IPS DF 19.7 (cell line): Measurements from ENCODE around the gene CDK11B.
"Not testable (repeated sequence)": the region's sequence is repeated elsewhere in the genome, so short reads cannot be mapped to it uniquely, and the experiment has no call there.

Source experiments
- DNase-seq: peaks from one replicate; pipeline ENCODE4 v3.0.0-alpha.2; 2013; ENCODE audit warnings: low read depth, low spot score

CDK11B gene

DNA sequence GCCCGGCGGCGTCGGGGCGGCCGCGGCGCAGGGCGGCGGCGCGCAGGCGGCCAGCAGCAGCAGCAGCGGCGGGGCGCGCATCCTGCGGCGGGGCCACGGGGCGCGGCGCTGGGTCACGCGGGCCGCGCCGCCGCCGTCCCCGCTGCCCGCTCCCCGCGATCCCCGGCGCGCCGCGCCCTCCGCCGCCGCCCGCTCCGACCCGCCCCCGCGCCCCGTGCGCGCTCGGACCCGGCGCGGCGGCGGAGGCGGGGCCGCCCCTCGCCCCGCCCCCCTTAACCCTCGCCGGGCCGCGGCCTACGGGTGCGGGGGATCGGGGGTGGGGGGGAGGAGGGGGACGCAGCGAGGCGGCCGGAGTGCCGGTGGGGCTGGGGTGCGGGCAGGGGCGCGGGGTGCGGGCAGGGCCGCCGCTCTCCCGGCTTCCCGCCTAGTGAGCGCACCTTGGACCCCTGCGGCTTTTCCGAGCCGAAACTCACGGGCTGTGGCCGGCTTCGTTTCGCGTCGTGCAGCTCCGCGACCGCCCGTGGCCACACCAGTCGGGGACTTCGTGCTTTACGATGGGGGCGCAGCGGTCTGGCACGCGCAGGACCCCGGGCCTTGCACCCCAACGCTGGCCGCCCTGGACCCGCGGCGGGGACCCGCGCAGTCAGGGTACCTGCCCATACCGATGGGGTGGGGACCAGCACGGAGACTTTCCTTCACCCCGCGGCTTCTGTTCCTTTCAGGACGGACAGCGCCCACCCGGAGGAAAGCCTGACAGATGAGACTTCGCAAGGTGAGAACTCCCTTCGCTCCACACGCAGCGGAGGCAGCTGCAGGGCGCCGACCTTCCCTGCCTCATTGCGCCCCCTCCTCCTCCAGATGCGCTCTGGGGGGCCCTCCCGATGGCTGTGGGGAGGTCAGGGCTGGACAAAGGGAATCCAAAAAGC lies 58.6 kb downstream of the CDK11B start, which contains the start of gene FNDC10:
FNDC10 (minus strand) TSS at position 201 of the 926 bp plus-strand sequence; CDS start at position 81, 120 bp downstream.
- DNase-seq = no peak

DNA sequence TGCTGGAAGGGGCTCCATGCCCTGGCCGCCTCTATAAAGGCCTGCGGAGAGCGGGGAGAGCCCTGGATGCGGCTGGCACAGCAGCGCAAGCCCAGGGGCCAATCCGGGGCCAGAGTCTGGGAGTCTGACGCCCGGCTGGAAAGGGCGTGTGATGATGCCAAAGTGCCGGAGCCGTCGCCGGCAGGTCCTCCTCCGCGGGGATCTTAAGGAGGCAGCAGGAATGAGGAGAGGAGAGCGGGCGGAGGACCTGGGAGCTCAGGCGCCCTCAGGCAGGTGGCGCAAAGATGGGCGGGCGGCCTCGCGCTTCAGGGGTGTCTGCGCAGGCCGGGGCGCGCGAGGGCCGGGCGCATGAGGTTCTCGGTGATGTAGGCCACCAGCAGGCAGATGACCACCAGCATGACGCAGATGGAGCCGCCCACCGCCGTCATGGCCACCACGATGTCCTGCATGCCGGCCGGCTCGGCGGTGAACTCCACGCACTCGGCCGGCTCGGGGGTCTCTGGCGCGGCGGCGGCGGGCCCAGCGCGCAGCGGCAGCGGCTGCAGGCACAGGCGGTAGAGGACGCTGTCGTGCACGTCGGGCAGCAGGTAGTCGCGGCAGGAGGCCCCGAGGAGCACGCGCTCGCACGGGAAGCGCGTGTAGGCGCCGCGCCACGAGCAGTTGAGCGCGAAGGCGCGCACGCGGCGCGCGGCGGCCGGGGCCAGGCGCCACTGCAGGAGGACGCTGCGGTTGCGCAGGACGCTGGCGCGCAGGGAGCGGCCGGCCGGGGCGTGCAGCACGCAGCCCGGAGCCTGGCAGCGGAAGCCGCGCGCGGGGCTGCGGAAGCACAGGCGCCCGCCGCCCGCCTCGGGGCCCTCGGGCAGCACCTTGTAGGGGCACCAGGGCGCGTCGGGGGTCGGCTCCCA lies 59.5 kb downstream of the CDK11B start:
- DNase-seq = no peak

DNA sequence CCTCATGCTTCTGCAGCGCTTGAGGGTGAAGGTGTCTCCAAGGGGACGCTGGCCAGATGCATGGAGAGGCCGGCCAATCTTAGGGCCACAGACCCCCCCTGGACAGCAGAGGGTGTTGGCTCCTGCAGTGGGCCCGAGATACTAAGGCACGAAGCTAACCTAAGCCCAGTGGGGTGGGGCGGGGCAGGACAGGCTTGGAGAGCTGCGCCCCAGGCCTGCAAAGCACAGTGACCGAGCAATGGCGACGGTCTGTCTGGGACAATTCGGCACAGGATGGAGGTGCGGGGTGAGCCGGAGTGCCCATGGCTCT lies 60.1 kb downstream of the CDK11B start:
- DNase-seq = no peak

DNA sequence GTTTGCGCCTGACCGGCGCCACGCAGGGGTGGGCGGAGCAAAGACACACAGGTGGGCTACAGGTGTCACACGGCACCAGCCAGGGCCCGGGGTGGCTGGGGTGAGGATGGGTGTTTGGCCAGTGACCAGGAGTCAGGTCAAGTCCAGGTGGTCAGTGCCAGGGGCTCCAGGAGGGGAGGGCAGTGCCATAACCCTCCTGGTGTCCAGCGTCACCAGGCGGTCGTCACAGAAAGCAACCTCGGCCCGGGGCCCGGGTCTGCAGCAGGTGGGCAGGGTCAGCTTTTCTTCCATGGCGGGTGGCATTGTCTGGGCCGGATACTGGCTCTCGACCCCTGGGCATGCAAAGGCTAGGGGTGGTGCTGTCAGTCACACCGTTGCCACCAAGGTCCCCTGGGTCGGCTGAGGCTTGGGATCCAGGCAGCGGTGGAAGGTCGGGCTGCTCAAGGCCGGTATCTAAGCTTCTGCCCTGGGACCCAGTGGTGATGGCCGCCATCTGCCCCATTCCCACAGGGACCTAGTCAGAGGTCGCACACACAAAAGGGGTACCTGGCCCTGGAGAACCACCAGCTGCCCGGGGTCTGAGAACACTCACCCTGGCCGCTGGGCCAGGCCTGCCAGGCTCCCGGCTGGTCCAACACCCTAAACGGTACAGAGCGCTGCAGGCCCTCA lies 60.6 kb downstream of the CDK11B start:
- DNase-seq = no peak

DNA sequence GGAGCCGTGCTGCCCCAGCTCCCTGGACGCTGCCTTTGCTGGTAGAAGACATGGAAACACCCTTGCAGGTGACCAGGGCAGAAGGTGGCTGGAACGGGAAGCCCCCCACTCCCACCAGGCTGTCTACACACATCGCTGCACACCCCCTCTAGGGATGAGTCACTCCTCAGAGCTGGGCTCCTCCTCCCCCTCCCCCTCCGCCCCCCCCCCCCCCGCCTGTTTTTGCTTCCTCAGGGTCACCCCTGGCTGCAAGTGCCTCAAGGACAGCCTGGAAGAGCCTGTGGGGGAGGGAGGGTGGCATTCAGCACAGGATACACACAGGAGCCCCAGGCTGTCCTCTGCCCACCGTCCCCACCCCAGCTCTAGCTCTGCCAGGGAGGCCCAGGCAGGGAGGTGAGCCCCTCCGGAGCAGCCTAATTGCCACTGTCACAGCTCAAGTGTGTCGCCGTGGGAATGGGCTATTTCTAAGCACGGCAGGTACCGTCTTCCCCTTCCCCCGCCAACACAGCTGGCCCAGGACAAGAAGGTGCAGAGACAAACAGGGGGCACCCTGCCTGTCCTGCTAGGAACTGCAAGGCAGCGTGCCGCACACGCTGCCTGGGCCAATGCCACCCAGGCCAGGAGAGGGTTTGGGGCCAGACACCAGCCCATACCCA lies 61.4 kb downstream of the CDK11B start:
- no peak for DNase-seq

DNA sequence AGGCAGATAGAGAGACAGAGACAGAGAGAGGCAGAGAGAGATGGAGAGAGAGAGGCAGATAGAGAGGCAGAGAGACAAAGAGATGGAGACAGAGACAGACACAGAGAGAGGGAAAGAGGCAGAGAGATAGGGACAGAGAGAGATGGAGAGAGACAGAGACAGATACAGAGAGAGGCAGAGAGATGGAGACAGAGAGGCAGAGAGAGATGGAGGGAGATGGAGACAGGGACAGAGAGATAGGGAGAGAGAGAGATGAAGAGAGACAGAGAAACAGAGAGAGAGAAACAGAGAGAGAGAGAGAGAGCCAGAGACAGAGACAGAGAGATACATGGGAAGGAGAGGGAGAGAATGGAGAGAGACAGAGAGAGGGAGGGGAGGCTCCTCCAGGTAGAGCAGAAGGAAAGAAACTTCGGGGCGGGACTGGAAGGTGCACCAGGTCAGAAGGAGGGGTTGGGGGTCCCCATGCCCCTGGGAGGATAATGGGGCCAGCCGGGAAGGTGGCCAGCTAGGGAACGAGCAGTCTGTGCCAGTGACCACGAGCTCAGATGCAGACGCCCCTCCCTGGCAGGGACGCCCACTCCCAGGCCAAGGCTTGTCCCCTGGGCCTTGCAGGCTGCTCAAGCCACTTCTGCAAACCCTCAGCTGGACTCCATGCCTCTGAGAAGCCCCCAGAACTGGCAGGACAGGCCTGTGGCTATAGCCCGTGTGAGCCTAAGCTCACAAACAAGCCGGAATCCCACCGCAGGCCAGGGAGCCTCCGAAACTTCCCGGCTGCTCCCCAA lies 62.1 kb downstream of the CDK11B start:
- no peak for DNase-seq

DNA sequence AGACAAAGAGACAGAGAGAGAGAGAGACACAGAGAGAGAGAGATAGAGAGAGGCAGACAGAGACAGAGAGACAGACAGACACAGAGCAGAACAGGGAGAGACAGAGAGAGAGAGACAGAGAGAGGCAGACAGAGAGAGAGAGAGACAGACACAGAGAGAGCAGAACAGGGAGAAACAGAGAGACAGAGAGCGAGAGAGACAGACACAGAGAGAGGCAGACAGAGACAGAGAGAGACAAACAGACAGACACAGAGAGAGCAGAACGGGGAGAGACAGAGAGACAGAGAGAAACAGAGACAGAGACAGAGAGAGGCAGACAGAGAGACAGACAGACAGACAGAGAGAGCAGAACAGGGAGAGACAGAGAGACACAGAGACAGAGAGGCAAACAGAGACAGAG lies 63.5 kb downstream of the CDK11B start:
- DNase-seq = not testable (repeated sequence)

DNA sequence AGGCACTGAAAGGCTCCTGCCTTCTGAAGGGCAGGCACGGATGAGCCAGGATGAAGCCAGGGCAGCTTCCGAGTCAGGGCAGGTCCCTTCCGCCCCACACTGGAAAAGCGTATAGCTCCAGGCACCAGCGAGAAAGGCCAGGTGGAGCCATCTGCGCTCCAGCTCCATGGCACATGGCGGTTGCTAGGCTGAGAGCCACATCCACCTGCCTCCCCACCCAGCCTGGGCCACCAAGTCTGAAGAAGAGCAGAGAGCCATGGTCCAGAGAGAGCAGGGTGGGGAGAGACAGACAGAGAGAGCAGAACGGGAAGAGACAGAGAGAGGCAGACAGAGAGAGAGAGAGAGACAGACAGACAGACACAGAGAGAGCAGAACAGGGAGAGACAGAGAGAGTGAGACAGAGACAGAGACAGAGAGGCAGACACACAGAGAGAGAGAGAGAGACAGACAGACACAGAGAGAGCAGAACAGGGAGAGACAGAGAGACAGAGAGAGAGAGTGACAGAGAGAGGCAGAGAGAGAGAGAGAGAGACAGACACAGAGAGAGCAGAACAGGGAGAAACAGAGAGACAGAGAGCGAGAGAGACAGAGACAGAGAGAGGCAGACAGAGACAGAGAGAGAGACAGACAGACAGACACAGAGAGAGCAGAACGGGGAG lies 64.1 kb downstream of the CDK11B start:
- DNase-seq = no peak

DNA sequence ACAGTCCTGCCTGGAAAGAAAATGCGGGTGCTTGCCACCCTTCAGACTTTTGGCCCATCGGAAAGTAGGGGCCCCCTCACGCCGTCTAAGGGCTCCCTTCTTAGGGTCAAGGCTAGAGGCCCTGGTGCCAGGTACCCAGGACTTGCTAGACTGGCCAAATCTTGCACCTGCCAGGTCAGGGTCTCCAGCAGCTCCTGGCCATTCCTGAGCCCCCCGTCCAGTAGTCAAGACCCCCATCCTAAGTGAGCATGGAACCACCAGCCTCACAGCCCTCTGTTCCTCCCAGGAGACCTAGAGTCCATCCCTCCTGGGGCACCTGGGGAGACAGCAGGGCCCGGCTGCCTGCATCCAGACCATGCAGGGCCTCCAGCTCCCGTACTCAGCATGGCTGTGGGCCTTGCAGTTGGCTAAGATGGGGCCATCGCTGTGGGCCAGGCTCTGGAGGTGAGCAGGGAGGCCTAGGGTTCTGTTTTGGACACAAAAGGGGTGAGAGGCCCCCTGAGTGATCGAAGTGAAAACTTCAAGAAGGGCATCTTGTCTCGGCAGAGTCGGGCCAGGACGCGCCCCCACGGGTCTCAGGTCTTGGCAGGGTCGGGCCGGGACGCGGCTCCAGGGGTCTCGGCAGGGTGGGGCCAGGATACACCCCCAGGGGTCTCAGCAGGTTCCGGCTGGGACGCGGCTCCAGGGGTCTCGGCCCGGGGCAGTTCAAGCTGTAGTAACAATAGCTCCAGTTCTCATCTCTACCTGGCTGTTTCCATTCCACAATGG lies 64.8 kb downstream of the CDK11B start:
- DNase-seq = no peak

DNA sequence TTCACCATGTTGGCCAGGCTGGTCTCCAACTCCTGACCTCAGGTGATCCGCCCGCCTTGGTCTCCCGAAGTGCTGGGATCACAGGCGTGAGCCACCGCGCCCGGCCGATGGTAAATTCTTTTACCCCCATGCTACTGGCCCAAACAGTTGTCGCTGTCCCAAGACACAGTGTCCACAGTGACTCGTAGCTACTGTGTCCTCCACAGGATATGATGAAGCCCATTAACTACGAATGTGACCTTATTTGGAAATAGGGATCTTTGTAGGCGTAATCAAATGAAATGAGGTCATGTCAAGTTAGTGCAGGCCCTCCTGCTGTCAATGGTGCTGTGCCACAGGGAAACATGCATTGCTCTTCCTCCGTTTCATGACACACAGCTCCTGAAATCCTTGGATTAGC lies 67.4 kb downstream of the CDK11B start:
- DNase-seq = no peak
